ENCODE measurements around the gene HDAC1. TPM values are rescaled to one million over a fixed set of nuclear protein-coding genes. Genes with fewer than 3 reads are reported as not detected.

The HDAC1 gene
- polyA plus RNA-seq, 1 of the 3 experiments (the other 2 are of a cell fraction) = 172 TPM

DNA sequence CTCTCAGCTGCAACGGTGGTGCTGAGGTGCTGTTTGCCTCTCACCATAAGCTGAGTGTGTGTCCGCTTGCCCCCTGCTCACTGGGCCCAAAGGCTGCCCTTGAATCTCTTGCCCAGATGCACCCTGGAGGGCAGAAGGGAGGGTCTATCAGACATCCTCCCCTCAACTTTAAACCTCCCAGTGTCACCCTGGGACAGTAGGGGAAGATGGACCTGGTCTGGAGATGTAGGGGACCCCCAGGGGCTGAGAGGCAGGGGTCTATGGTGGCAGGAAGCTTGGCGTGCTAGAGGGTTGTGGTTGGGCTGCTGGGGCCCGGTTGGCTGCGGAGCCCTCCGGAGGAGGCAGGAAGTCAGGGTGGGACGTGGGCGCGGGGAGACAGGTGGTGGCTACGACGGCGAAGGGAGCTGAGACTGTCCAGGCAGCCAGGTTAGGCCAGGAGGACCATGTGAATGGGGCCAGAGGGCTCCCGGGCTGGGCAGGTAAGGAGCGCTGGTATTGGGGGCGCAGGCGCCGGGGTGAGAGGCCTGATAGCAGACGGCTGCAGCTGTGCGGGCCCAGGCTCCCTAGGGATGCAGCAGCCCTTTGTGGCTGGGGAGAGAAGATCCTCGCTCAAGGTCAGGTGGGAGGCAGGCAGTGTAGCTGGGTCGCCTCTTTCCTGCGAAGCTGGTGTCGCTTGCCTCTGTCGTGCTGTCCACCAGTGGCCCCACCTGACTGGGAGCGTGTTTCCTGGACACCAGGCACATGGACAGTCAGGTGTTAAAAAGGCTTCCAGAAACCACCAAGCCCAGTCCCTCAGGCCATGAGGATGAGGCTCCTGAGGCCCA is 40.8 kb upstream of the HDAC1 start, which contains the start of gene LCK:
LCK (plus strand) TSS at position 373 of the 824 bp plus-strand sequence. CDS start 23,065 bp downstream, outside the sequence.
- CTCF ChIA-PET = interaction anchor here (5.4 kb wide), 1 partner anchor 35 kb away, joined by 45 read pairs; no protein-coding TSS in a partner anchor
- no peak within 1 kb of the TSS for H2AFZ ChIP-seq (ENCODE audit: low read depth)

DNA sequence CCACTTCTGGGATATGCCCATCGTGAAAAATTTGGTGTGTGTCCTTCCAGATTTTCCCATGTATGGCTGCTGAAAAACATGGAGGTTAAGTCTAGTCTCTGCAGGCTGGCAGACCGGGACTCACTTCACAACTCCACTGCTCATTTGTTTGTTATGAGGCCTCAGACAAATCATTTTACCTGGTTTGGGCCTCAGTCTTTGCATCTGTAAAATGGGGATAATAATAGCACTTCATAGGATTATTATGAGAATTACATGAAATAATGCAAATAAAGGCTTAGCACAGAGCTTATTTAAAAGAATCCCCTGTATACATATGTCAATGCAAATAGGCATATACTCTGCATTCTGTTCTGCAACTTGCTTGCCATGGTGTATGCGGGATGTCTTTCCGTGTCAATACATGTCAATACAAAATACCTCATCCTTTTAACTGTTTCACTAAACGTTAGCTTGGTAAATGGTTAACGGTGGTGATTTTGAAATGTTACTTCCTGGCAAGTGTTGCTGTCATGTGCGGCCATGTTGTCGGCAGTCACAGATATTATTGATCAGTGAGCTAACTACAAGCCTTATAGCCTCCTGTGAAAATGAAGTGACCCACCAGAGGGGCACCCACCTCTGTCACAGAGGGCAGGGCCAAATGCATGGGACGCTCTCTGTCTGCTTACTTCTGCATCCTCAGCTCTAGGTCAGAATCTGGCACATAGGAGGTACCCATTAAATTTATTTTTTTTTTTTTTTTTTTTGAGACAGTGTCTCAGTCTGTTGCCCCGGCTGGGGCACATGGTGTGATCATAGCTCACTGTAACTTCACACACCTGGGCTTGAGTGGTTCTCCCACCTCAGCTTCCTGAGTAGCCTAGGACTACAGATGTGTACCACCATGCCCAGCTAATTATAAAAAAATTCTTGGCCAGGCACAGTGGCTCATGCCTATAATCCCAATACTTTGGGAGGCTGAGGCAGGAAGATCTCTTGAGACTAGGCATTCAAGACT is 36.5 kb upstream of the HDAC1 start:
- ChIA-PET POLR2A (no interaction called here), CTCF (interaction anchor here (0.9 to 1.9 kb wide), 2 partner anchors 13 to 16 kb away, joined by 3 to 5 read pairs; no protein-coding TSS in a partner anchor)
- WGBS (ENCODE audit: low lambda C conversion rate) = 76% methylated on average over 10 of the region's 10 CpGs
- Histone ChIP-seq H3K4me3 (ENCODE audit: low read depth in 2 of 2, low read length in 1 of 2) (no peak overlapping the region), H3K4me2 (no peak overlapping the region), H3K9ac (no peak overlapping the region), H2AFZ (ENCODE audit: low read depth) (no peak overlapping the region), H3K9me2 (no peaks in the 10 kb centered on the region), H3K9me3 (no peaks in the 10 kb centered on the region), H3K4me1 (ENCODE audit: control insufficient read depth in 1 of 2, insufficient read depth in 2 of 2, low read depth in 1 of 2, low read length in 1 of 2) (no peaks in the 10 kb centered on the region), H4K20me1 (ENCODE audit: insufficient read depth) (no peaks in the 10 kb centered on the region), H3K27ac (ENCODE audit: low read depth in 2 of 2, low read length in 1 of 2) (no peak overlapping the region), H3K27me3 (ENCODE audit: insufficient read depth) (no peaks in the 10 kb centered on the region), H3K79me2 (ENCODE audit: insufficient read depth) (no peaks in the 10 kb centered on the region), H3F3A (replicated peaks; ENCODE audit: insufficient read depth) (no peaks in the 10 kb centered on the region), H3K36me3 (replicated peaks in 1 of 2; ENCODE audit: control insufficient read depth in 1 of 2, insufficient read depth in 2 of 2, low read length in 1 of 2) (no peaks in the 10 kb centered on the region)
- no peak for TF ChIP-seq RFX5 (IDR thresholded peaks at IDR 0.05; ENCODE audit: low read length)
- TF ChIP-seq TCF12 (IDR thresholded peaks at IDR 0.05) = no peak
- no peak for TF ChIP-seq RXRA (IDR thresholded peaks at IDR 0.05; ENCODE audit: borderline replicate concordance, low read depth)
- no peak for DNase-seq

More for the DNA sequence above, 40.8 kb upstream of the HDAC1 start, which contains the start of gene LCK:
- Histone ChIP-seq H3K9me3 (no peaks in the 10 kb centered on the region), H3K27ac (ENCODE audit: low read depth in 2 of 2, low read length in 1 of 2) (no peak within 1 kb of the TSS), H3F3A (replicated peaks; ENCODE audit: insufficient read depth) (peaks cover 3% of the 10 kb centered on the region), H4K20me1 (ENCODE audit: insufficient read depth) (no peaks in the 10 kb centered on the region), H3K9me2 (no peaks in the 10 kb centered on the region), H3K27me3 (ENCODE audit: insufficient read depth) (no peaks in the 10 kb centered on the region), H3K79me2 (ENCODE audit: insufficient read depth) (no peaks in the 10 kb centered on the region), H3K36me3 (replicated peaks in 1 of 2; ENCODE audit: control insufficient read depth in 1 of 2, insufficient read depth in 2 of 2, low read length in 1 of 2) (no peaks in the 10 kb centered on the region), H3K4me1 (ENCODE audit: control insufficient read depth in 1 of 2, insufficient read depth in 2 of 2, low read depth in 1 of 2, low read length in 1 of 2) (peaks cover 2 to 10% of the 10 kb centered on the region in 2 experiments; a peak in 3 of 4 replicates), H3K4me2 (no peak within 1 kb of the TSS), H3K9ac (no peak within 1 kb of the TSS), H3K4me3 (ENCODE audit: low read depth in 2 of 2, low read length in 1 of 2) (no peak within 1 kb of the TSS)
- POLR2A ChIA-PET = no interaction called here
- TF ChIP-seq, protein P1, sequence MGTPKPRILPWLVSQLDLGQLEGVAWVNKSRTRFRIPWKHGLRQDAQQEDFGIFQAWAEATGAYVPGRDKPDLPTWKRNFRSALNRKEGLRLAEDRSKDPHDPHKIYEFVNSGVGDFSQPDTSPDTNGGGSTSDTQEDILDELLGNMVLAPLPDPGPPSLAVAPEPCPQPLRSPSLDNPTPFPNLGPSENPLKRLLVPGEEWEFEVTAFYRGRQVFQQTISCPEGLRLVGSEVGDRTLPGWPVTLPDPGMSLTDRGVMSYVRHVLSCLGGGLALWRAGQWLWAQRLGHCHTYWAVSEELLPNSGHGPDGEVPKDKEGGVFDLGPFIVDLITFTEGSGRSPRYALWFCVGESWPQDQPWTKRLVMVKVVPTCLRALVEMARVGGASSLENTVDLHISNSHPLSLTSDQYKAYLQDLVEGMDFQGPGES (IDR thresholded peaks at IDR 0.05; ENCODE audit: low read depth, low read length) = no peak
- TF ChIP-seq RAD21 (IDR thresholded peaks at IDR 0.05; ENCODE audit: low read length) (no peak), NFIC (IDR thresholded peaks at IDR 0.05; ENCODE audit: borderline replicate concordance) (no peak), GATA2 (CRISPR knock-in tag; IDR thresholded peaks at IDR 0.05) (no peak)
- TF ChIP-seq, protein P2, sequence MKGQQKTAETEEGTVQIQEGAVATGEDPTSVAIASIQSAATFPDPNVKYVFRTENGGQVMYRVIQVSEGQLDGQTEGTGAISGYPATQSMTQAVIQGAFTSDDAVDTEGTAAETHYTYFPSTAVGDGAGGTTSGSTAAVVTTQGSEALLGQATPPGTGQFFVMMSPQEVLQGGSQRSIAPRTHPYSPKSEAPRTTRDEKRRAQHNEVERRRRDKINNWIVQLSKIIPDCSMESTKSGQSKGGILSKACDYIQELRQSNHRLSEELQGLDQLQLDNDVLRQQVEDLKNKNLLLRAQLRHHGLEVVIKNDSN (IDR thresholded peaks at IDR 0.05; ENCODE audit: borderline replicate concordance, low read depth) = no peak
- WGBS (ENCODE audit: low lambda C conversion rate) = 98% methylated on average over 15 of the region's 25 CpGs
- DNase-seq = no peak
